ENCODE data around the gene CRYBB1.

GRCh38 chr22:26592421-26592891 is 25.4 kb downstream of the CRYBB1 start:
- TF ChIP-seq CTCF (conservative IDR thresholded peaks at IDR 0.05; ENCODE audit: low read depth in 2 of 2) (no peak), EZH2phosphoT487 (IDR thresholded peaks at IDR 0.05; ENCODE audit: unreplicated experiment) (no peak), REST (IDR thresholded peaks at IDR 0.05; ENCODE audit: unreplicated experiment) (no peak), POLR2AphosphoS5 (IDR thresholded peaks at IDR 0.05; ENCODE audit: low read depth) (no peak), JUNB (IDR thresholded peaks at IDR 0.05; ENCODE audit: unreplicated experiment) (no peak)
